Activated CD8-positive, alpha-beta memory T cell treated with anti-CD3 and anti-CD28 coated beads, Interleukin-2, amount 50 U/mL, for 1 hour (primary cell): ENCODE data around the gene FSTL1.

Experiments
- DNase-seq: peaks from one replicate; pipeline ENCODE4 v3.0.0-alpha.2; 2020; ENCODE audit errors: extremely low read depth

Gene FSTL1

GRCh38 chr3:120450600-120451271 lies at the start of gene FSTL1:
TSS of gene FSTL1 (minus strand) at chr3:120450992. CDS start at chr3:120450746, 246 bp downstream.
- no peak for DNase-seq

DNA sequence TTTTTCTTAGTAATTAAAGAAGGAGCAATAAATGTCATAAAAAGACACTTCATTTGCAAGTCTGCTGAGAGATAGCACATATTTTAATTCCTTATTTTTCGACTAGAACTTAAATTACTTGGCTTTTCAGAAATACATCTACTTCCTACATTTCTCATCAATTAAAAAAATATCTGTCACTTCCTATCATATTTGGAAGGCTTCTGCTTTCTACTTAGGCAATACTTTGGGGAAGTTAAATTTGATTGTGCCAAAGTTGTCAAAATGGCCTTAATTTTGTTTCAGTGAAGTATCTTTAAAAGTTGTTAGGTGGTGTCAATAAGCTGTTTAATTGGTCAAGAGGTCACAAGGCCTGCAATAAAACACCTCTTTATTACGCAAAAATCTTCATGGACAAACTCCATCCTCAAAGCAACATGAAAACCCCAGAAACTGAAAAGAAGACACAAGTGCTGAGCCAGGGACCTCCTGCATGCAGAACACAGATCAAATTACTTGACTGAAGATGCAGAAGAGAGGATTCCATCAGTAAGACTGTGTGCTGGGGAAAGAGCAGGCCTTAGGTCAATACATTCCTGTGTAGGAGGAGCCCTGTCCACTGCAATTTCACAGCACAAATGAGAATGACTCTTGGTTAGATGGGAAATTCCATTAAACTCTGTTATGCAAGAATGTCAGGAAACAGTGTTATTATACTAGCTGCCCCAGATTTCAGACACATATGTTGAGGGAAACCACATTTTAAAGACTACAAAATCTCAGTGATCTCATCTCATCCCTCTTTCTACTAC lies 48.0 kb upstream of the FSTL1 start:
- no peak for DNase-seq

DNA sequence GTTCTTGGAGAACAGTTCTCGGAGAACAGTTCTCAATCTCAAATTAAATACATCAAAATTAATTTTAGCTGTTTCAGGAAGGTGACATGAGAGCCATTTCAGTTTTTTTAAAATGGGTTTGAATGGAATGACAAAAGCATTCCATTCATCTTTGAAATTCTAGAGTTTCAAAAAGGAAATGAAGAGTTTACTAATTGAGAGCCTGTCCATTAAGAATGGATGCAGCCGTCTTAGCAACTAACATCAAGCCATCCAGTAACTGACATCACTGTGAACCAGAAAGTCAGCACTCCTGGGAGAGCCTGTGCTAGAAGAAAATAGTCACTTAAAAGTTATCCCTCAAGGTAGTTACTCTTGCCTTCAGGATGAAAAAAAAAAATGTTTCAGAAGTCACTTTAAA lies 47.0 kb upstream of the FSTL1 start:
- no peak for DNase-seq

- DNase-seq, result no peak
These were observed 46.5 kb upstream of the FSTL1 start for GRCh38 chr3:120497336-120497735.

DNA sequence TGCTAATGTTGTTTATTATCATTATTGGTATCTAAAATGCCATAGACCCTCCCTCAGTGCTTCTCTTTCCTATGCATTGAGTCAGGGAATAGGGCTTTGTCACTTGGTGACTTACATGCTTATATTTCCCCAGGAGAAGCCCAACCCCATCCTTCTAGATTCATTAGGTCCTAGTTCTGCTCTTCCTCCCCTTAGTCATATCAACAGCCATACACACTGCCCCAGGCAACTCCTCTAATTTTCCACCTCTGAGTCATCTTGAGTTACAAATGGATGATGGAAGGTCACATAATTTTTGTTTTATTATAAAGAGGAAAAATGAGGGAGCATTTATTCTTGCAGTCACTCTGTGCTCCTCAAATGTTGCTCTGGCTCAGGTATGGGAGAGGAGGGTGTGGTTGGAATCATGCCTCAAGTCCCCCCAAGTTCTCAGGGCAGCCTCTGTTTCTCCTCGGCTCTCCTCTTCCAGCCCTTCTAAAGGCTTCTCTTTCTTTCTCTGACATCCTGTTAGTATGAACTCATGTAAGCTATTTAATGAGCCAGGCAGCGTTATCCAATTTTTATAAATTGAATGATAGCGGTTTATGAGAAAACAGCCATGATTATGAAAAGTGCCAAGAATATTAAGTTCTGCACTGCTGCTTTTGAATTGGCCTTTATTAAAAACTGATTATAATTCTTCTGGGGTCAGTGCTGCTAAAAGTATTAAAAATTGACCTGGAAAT lies 45.6 kb upstream of the FSTL1 start:
- no peak for DNase-seq

DNA sequence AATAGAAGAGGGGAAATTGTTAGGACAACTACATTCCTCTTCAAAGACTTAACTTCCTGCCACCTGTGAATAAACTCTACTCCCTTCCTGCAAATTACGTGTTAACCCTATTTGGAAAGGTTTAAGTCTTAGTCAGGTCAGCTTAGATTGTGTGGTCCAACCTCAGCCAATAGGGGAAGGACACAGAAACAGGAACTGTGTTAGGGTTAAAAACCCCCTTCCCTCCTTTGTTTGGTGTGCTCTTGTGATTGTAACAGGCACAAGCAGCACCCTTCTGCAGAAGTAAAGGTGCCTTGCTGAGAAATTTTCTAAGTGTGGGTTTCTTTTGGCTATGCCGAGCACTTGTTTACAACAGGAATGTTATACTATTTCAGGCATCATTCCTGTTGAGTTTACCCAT lies 45.0 kb upstream of the FSTL1 start:
- DNase-seq, result no peak

DNA sequence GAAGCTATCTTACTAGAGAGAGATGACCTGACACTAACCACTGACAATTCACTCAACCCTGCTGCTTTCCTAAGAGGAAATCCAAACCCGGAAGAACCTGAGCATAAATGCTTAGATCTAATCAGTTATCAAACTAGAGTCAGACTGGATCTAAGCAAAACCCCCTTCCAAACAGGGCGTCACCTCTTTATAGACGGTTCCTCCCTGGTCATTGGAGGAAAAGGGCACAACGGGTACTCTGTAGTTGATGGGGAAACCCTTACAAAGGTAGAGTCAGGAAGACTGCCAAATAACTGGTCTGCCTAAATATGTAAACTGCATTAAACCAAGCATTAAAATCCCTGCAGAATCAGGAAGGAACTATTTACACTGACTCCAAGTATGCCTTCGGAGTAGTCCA lies 41.3 kb upstream of the FSTL1 start:
- DNase-seq, result no peak

DNA sequence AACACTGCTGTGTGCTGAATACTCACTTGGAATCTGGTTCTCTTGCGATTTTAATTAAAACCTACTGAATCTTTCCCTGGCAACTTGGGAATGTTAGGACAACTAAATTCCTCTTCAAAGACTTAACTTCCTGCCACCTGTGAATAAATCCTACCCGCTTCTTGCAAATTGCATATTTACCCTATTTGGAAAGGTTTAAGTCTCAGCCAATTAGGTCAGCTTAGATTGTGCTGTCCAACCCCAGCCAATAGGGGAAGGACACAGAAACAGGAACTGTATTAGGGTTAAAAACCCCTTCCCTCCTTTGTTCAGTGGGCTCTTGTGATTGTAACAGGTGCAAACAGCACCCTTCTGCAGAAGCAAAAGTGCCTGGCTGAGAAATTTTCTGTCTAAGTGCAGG lies 38.6 kb upstream of the FSTL1 start:
- no peak for DNase-seq

- DNase-seq, result no peak
These were observed 37.5 kb upstream of the FSTL1 start for GRCh38 chr3:120488296-120488695.

- DNase-seq, result no peak
These were observed 36.4 kb upstream of the FSTL1 start for GRCh38 chr3:120487191-120487650.

DNA sequence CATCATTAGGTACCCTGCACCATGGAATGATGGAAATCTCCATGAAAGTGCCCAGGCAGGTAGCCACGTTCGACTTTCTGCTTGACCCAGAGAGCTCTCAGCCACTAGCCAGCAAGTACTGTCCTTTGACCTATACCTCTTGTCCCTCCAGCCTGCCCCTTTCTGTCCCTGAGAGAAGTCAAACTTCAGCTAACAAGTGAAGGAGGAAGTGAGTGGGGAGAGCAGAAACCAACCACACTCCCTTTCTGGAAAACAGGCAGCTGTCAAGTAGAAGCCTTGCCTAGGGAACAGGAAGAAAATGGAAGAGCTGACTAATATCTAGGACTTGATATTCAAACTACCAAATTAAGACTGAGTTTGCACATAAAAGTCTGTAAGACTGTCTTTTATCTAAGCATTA lies 30.3 kb upstream of the FSTL1 start:
- DNase-seq, result no peak

DNA sequence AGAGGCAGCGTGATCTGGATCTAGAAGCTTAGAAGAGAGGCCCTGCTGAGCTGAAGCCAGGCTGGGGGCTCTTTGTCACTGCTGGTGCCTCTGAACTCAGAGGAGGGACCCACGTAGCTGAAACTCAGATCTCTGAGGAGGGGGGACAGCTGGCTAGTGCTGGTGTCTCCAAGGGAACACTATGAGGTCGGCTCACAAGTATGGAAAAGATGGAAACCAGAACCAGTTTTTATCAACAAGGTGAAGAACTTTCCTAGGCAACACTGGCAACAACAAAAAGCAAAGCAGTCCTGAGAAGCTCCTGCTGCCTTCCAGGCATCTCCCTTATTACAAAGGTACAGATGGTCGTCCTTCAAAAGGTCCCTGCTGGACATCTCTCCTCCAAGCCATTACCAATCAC lies 27.0 kb upstream of the FSTL1 start:
- DNase-seq, result no peak

- no peak for DNase-seq
These were observed 25.1 kb upstream of the FSTL1 start for GRCh38 chr3:120475722-120476377.

DNA sequence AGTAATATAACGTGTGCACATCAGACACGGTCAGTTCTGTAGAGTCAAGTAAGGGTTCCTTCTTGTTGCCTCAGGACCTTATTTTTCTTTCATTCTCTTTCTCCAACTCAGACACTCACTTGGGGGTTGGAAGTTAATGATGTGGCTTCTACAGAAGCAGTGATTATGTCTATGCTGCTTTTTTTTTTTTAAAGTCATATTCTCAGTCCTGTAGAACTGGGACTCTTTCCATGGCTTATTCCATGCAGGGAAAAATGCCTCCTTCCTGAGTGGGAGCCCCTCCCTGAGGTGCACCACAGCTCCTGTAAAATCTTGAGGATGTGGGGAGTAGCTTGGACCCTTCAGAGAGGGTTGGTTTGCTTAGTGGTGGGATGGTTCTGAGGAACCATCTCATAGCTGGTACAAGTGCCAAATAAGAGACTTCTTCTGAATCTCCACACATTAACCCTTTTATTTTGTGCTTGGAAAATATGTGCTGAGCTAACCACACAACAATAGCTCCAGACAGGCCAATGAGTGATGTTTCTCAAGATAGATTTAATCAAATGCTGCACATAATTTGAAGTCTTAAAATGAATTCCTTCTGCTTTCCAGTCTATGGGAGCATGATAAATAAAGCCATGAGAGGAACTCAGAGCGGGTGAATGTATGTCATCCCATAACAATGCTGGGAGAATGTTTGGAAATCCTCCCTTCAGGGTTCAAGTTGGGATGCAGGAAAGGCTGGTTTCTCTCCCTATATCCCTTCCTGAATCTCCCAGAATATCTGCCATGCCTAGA lies 23.3 kb upstream of the FSTL1 start:
- DNase-seq, result no peak

DNA sequence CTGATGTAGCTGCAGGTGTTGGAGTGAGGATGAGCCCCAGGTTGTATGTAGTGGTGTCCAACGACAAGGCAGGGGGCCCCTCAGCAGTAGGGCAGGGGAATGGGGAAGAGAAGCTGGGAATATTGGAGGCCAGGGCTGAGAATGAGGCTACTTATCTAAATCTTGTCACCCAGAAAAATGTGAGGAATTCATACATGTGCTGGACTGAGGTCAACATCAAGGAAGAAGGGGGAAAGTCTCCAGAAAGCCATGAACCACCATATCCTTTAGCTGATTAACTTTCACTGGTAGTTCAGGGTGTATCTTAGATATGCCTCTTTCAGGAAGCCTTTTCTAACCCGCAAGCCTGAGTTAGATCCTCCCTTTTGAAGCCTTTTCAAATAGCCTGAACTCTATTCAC lies 22.6 kb upstream of the FSTL1 start:
- no peak for DNase-seq

DNA sequence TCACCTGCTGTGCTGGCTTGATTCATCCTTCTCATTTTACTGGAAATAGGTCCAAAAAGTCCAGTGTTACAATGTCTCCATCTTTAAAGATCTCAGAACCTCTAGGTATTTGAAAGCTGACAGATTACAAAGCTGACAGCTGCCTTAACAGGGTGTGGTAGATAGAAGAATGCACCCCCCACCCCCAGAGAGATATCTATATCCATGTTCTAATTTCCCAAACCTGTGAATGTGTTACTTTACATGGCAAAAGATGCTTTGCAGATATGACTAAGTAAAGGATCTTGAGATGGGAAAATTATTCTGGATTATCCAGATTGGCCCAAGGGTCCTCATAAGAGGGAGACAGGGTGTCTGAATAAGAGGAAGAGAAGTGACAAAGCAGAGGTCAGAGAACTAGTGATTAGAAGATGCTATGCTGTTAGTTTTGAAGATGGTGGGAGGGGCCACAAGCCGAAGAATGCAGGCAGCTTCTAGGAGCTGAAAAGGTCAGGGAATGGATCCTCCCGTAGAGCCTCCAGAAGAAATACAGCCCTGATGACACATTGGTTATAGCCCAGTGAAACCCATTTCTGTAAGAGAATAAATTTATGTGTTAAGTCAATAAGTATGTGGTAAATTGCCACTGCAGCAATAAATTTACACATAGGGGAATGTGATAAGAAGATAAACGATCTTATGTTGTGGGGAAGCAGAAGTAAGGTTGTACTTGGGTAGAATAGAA lies 21.5 kb upstream of the FSTL1 start:
- DNase-seq, result no peak

DNA sequence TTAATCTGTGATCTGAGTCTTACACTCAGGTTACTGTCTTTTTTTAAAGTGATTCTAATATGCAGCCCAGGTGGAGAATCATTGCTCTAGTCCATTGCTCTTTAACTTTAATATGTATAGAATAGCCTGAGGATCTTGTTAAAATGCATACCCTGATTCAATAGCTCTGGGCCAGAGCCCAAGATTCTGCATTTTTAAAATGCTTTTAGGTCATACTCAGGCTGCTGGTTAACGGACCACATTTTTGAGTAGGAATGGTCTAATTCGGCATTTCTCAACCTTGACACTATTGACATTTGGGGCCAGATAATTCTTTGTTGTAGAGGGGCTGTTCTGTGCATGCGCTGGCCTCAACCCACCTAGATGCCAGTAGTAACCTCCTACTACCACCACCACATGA lies 20.9 kb upstream of the FSTL1 start:
- no peak for DNase-seq

GRCh38 chr3:120470870-120471269 lies 20.1 kb upstream of the FSTL1 start:
- no peak for DNase-seq

DNA sequence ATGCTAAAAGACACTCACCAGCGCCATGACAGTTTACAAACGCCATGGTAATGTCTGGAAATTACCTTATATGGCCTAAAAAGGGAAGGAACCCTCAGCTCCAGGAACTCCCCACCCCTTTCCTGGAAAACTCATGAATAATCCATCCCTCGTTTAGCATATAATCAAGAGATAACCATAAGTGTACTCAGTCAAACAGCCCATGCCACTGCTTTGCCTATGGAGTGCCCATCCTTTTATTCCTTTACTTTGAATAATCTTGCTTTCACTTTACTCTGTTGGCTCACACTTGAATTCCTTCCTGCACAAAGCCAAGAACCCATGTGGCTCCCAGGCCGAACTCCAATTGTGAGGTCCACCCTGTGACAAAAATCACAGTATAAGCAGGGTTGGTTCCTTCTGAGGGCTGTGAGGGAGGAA lies 19.1 kb upstream of the FSTL1 start:
- DNase-seq, result no peak

DNA sequence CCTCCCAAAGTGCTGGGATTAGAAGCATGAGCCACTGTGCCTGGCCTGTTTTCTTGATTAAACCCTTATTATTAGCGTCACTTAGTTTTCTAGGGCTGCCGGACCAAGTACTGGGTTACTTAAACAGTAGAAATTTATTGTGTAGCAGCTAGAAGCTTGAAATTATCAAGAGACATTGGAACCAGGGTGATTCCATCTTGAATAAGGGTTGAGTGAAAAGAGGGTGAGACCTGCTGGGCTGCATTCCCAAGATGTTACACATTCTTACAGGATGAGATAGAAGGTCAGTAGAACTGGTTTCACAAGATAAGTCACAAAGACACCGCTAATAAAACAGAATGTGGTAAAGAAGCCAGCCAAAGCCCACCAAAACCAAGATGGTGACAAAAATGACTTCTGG lies 18.6 kb upstream of the FSTL1 start:
- DNase-seq, result no peak
